ELF-1 (cell line): Measurements from ENCODE around the gene M1AP.

Experiments
- DNase-seq: peaks from one replicate; pipeline ENCODE4 v3.0.0-alpha.2; 2016; ENCODE audit warnings: low read depth, low spot score

M1AP gene

GRCh38 chr2:74593826-74594772 lies 54.0 kb downstream of the M1AP start:
- DNase-seq = no peak

DNA sequence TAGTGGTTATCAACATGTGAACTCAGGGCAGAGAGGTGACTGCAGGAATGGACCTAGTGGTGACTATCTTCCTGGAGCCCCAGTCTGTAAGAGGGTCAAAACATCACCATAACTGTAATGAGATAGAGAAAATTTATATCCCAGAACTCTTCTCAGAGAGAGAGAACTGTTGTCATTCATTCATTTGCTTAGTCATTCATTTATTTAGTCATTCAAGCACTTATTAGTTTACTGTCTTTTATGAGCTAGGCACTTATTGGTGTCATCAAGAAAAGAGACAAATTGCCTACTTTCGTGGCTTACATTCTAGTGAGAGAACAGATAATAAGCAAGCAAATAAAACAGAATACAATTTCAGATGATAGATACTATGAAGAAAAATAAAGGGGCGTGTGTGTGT lies 59.5 kb downstream of the M1AP start:
- DNase-seq = no peak

GRCh38 chr2:74587664-74588277 lies 60.4 kb downstream of the M1AP start:
- DNase-seq = peak; percentile 73

GRCh38 chr2:74585406-74586185 lies 62.5 kb downstream of the M1AP start:
- DNase-seq = no peak

DNA sequence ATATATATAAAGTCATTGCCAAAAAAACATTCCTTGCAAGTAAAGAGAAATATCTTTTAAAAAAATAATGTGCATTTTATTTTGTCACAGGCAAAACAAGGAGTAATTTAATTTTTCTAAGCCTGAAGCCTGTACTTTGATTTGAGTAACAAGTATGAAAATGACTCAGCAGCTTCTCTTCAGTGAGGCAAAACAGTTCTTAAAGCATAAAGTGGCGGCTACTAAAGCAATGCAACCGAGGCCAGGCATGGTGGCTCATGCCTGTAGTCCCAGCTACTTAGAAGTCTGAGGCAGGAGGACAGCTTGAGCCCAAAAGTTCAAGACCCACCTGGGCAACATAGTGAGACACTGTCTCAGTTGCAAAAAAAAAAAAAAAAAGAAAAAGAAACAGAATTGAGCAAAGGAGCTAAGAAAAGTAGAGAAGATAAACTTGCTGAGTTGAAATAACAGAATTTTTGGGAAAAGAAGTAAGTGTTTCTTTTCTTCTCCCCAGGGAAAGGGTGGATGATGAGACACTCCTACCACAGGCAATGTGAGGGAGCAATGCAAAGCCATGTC lies 64.0 kb downstream of the M1AP start:
- DNase-seq = no peak

DNA sequence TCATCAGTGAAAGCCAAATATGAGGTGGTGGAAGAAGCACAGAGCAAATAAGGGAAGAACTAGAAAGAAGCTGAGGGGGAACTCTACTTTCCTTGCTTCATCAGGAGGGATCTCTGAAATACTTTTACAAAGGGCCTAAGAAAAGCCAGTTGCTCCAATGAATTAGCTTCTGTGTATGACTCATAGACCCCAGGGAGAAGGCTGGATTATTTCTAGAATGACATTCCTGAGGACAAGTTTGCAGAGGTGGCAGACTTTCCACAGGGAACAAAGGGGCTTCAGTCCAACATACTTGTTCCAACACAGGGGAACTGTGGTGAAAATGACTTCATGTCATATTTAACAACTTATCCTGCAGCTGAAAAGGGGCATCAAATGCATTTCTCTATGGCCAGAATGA lies 64.6 kb downstream of the M1AP start:
- DNase-seq = peak; percentile 13

DNA sequence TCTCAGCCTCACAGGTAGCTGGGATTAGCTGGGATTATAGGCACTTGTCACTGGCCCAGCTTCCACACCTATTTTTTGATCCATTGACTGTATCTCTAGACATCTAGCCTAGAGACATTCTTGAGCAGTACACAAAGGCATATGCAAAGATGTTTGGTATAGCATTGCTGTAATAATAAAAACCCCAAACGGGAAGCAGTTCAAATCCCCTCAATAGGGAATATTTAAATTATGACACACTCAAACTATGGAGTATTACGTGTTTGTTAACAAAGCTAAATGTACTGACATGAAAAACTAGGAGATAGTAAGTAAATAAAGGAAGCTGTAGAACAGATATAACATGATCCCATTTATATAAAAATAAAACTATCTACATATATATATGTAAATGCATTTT lies 65.9 kb downstream of the M1AP start:
- DNase-seq = no peak

GRCh38 chr2:74581463-74581862 lies 66.7 kb downstream of the M1AP start:
- DNase-seq = no peak

- no peak for DNase-seq
Observed at GRCh38 chr2:74578408-74578807, 69.7 kb downstream of the M1AP start.

DNA sequence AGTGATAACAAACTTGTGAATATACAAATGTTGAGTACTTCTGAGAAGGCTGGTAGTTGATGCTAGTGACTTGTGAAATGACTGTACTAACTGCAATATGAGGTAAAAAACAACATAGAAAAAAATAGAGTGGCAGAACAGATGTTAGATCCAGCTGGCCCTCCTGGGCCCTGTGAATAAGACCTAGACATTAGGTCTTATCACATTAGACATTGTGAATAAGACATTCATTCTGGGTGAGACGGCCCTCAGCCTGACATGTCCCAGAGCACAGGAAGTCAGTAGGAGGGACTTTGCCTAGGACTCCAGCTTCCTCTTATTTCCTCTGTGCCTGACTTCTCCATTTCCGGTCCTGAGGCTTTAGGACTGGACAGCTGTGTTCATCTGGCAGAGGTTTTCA lies 70.7 kb downstream of the M1AP start:
- no peak for DNase-seq

DNA sequence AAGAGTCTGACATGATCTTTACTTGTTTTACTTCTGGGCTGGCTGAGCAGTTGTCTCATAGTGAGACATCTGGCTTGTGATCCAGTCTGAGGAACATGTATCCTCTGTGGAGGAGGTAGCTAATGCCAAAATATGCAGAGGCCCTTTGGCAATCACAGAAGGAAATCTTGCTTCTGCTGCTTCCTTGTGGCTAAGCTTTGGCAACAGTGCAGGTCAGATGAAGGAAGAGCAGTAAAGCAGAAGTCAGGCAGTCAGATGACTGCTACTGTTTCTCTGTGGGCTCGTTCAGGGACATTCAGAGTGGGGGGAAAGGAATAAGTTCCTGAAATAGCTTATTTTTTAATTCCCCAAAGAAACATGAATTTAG lies 71.3 kb downstream of the M1AP start:
- DNase-seq = no peak

GRCh38 chr2:74576211-74576862 lies 71.8 kb downstream of the M1AP start:
- no peak for DNase-seq

DNA sequence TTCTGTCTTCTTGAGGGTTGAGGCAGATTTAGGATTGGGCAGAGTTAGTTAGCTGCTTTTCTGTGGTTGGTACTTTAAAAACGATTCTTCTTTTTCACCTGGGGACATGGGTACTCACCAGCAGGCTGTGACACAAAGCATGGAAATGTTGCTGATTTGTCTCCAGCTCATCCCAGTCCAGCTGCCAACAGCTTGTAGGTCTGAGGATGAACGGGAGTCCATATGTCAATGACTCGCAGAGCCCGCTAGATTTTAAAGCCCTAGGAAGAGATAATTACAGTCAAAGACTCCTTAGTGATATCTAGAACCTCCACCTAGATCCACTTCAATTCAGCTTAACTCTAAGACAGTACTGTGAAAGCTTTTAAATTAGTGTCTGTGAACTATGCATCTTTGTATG lies 72.8 kb downstream of the M1AP start:
- no peak for DNase-seq

GRCh38 chr2:74573747-74574562 lies 74.2 kb downstream of the M1AP start:
- no peak for DNase-seq

- no peak for DNase-seq
Observed at GRCh38 chr2:74572178-74572925, 75.8 kb downstream of the M1AP start.

DNA sequence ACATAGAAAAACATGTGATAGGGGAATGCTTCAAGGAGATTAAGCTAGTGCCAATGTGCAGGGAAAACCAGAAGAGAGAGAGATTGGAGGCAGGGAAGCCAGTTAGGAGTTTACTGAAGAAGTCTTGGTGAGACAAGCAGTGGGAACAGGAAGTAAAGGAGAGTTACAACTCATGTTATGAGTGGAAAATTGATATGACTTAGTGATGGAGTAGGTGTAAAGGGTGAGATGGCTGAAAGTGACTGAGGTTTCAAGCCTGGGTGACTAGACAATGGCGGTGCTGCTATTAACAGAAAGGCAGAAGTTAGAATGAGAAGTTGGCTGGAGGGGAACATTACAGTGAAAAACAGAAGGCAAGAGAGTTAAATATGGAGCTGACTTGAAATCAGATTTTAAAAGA lies 77.1 kb downstream of the M1AP start:
- DNase-seq = no peak

DNA sequence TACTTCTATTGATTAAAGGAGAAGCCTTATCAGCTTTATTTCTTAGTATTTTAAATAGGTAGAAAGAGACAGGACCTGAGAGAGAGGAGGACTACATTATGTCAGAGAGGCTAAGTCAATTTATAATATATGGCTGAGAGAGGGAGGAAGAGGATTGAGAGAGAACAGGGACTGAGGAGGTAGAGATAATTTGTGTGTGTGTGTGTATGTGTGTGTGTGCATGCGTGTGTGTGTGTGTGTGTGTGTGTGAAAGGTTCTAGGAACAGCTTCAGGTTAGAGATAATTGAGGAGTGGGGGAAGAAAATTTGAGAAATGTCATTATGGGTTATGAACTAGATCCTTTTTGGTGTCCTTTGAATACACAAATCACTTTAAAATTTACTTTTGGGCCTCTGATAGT lies 78.4 kb downstream of the M1AP start:
- no peak for DNase-seq

DNA sequence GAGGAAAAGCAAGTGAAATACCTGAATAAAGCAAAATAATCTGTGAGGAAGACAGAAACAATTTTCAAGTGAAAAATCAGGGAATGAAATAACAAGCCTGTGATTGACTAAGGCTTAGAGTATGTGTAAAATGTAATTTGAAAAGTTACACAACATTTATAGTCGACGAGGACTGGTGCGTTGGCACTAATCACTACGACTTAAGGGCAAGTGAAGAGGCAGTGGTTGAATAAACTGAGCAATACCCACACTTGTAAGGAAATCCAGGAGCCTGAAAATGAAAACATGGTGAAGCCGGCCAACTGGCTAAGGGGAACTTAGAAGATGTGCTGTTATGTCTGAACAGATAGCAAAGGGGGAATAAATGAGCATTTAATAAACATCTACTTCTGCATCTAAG lies 80.2 kb downstream of the M1AP start:
- DNase-seq = no peak

GRCh38 chr2:74566754-74567085 lies 81.4 kb downstream of the M1AP start:
- no peak for DNase-seq

GRCh38 chr2:74566076-74566753 lies 81.9 kb downstream of the M1AP start:
- no peak for DNase-seq
